ENCODE data around the gene CRHR2. TPM values are rescaled to one million over a fixed set of nuclear protein-coding genes. Genes with fewer than 3 reads are reported as not detected.

Gene CRHR2
- total RNA-seq, 2 donors from 2014 or later = 0.22 to 0.47 TPM

DNA sequence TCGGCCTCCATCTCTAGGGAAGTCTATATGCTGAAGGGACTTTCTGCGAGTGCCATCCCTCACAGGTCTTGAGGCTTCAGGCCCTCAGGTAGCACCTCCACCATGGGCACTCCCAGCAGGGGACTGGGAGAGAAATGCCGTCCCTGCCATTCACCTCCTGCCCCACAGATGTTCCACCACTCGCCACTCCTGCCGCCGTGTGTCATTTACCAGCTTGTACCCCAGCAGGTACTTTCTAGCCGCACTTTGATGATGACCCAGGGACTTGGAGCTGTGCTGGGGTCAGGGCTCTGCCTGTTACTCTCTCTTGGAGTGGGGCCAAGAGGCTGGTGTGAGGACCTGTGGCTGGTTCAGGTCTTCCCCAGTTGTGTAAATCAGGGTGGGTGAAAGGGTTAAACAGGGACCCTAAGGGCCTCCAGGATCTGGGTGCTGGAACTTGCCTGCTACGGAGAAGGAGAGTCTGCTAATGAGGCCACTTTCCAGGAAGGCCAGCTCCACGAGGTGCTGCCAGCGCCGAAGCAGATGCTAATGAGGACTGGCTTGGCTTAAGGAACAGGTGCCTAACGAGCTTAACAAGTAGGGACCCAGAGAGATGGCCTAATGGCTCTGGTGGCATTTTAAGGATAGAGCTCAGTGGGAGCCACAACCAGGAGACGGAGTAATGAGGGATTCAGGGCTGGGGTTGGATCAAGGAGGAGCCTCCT lies 32.4 kb downstream of the CRHR2 start:
- H3K36me3 ChIP-seq = no peaks in the 10 kb centered on the region
- TF ChIP-seq, protein P1, sequence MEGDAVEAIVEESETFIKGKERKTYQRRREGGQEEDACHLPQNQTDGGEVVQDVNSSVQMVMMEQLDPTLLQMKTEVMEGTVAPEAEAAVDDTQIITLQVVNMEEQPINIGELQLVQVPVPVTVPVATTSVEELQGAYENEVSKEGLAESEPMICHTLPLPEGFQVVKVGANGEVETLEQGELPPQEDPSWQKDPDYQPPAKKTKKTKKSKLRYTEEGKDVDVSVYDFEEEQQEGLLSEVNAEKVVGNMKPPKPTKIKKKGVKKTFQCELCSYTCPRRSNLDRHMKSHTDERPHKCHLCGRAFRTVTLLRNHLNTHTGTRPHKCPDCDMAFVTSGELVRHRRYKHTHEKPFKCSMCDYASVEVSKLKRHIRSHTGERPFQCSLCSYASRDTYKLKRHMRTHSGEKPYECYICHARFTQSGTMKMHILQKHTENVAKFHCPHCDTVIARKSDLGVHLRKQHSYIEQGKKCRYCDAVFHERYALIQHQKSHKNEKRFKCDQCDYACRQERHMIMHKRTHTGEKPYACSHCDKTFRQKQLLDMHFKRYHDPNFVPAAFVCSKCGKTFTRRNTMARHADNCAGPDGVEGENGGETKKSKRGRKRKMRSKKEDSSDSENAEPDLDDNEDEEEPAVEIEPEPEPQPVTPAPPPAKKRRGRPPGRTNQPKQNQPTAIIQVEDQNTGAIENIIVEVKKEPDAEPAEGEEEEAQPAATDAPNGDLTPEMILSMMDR (IDR thresholded peaks at IDR 0.05) = no peak
- no peak overlapping the region for H3K27ac ChIP-seq
- H3K27me3 ChIP-seq = no peaks in the 10 kb centered on the region
- DNase-seq (ENCODE audit: low spot score) = peak; percentile 32
- H3K4me1 ChIP-seq = no peaks in the 10 kb centered on the region
- H3K9me3 ChIP-seq = no peaks in the 10 kb centered on the region
- H3K4me3 ChIP-seq = no peak overlapping the region

DNA sequence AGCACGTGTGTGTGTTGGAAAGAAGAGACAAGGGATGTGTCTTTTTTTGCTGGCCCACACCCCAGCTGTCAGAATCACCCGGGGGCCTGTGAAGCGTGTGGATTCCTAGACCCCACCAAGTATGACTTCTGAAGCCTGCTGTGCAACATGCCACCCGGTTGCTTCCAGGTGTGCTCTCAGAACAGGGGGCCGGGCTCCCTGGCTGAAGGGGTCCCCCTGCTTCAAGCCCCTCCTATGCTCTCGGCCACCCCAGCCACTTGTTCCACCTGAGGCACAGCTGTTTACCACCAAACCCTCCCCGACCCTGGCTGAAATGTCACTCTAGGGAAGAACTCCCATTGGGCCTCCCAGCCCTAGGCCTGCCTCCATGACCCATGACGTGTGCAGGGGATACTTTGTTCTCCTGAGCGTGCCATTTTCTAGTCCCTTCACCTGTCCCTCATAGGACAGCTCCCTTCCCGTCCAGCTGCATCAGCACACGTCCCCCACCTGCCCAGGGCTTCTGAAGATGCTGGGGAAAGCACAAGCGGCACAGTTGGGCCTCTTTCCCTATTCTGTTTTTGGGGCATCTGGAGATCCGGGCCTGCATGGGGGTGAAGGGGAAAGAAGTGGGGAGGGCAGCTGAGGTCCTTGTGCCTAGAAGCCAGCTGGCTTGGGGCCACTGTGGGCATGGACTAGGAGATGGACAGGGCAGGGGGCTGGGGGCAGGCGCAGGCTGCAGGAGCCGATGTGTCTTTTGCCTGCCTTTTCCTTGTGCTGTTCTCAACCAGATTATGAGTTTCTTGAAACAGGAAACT lies 33.3 kb downstream of the CRHR2 start:
- peak; percentile 51 for DNase-seq (ENCODE audit: low spot score)
- no peaks in the 10 kb centered on the region for H3K4me1 ChIP-seq
- TF ChIP-seq, protein P1 (IDR thresholded peaks at IDR 0.05) = no peak
- no peaks in the 10 kb centered on the region for H3K9me3 ChIP-seq
- H3K27me3 ChIP-seq = no peaks in the 10 kb centered on the region
- H3K36me3 ChIP-seq = no peaks in the 10 kb centered on the region
- no peak overlapping the region for H3K27ac ChIP-seq
- no peak overlapping the region for H3K4me3 ChIP-seq

DNA sequence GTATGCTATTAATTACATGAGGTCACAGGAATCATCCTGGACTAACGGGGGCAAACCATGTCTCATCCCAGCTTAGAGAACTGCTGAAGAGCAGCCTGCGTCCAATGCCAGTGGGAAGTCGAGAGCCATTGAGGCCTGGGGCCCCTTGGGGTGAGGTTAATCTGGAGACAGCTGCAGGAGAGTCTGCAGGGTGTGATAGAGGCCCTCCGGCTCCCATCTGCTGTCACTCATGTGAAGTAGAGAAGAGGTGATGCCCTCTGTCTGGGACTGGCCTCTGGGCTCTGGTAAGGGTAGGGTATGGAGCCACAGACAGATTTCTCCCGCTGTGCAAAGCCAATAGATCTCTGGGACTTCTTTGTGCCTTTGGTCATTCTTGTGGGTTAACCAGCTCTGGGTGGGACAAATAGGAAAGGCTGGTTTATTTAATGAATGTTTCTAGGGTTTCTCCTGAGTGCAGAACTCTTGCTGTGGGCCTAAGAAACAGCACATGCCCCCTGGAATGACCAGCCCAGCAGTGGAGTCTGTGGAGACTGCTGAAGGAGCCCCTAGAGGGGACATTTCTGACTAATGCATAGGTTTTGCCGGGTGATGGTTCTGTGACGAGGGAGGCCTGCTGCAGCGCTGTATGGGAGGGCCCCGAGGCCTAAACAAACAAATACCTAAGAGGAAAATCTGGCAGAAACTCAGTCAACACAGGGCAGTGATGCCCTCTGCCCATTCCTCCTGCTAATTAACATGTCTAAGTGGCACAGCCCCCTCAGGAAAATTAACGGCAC lies 34.5 kb downstream of the CRHR2 start:
- DNase-seq (ENCODE audit: low spot score) = peak; percentile 46
- Histone ChIP-seq H3K4me3 (no peak overlapping the region), H3K27ac (no peak overlapping the region), H3K27me3 (no peaks in the 10 kb centered on the region), H3K36me3 (no peaks in the 10 kb centered on the region), H3K4me1 (no peaks in the 10 kb centered on the region), H3K9me3 (no peaks in the 10 kb centered on the region)
- TF ChIP-seq, protein P1 (IDR thresholded peaks at IDR 0.05) = no peak

DNA sequence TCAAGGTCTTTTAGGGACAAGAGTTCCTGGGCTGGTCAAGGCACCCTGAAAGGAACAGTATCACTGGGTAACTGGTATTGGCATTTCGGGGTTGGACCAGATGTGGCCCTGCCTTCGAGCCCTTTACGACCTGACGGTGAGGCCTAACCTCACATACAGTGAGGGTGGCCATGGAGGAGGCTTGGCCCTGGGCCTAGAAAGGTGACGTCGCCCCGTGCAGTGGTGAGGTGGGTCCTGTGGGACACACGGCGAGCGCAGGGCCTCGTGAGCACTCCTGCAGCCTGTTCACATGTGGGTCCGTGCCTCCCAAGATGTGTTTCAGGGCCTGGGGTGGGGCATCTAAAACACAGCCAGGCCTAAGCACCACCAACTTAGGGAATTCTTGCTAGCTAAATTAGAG lies 36.1 kb downstream of the CRHR2 start:
- Histone ChIP-seq H3K27ac (no peak overlapping the region), H3K9me3 (no peaks in the 10 kb centered on the region), H3K27me3 (no peaks in the 10 kb centered on the region), H3K4me1 (no peaks in the 10 kb centered on the region), H3K36me3 (no peaks in the 10 kb centered on the region), H3K4me3 (no peak overlapping the region)
- peak; percentile 49 for DNase-seq (ENCODE audit: low spot score)
- TF ChIP-seq, protein P1 (IDR thresholded peaks at IDR 0.05) = no peak

DNA sequence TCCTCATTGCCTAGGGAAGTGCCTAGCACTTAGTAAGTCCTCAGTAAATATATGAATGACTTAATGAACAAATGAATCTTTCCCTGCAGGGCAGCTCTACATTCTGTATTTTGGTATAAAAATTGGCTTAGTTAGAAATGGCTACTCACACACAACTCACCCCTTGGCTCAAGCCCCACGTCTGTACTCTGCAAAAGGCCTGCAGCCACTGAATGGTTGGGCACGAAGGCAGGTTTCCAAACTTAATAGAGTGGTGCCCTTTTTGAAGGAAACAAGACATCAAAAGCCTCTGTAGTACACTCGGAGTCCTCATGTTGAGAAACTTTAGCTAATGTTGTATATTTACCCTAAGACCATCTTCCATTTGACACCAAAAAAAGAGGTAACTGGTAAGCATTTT lies 36.6 kb downstream of the CRHR2 start:
- H3K27me3 ChIP-seq = no peaks in the 10 kb centered on the region
- no peak overlapping the region for H3K4me3 ChIP-seq
- no peaks in the 10 kb centered on the region for H3K36me3 ChIP-seq
- no peak overlapping the region for H3K27ac ChIP-seq
- no peak for DNase-seq (ENCODE audit: low spot score)
- no peaks in the 10 kb centered on the region for H3K4me1 ChIP-seq
- TF ChIP-seq, protein P1 (IDR thresholded peaks at IDR 0.05) = no peak
- no peaks in the 10 kb centered on the region for H3K9me3 ChIP-seq

Data from right atrium auricular region (tissue), 2 donors.